PFSK-1 (cell line): ENCODE data around the gene GPR87.

ENCODE experiments used
- POLR2AphosphoS5 ChIP-seq: IDR thresholded peaks from 2 replicates; pipeline ENCODE4 v1.6.1; 2012; ENCODE audit warnings: low read depth, mild to moderate bottlenecking, control low read depth, low read length, moderate library complexity
- SIN3A ChIP-seq: IDR thresholded peaks from 2 replicates; pipeline ENCODE4 v1.6.1; 2012; ENCODE audit warnings: mild to moderate bottlenecking, low read length, moderate library complexity, borderline replicate concordance; ENCODE audit not compliant: insufficient read depth
- TAF1 ChIP-seq: IDR thresholded peaks from 2 replicates; pipeline ENCODE4 v1.6.1; 2012; ENCODE audit warnings: low read length, control low read depth, borderline replicate concordance; ENCODE audit not compliant: insufficient read depth
- TF ChIP-seq, protein P1 (sequence below), 2 experiments: IDR thresholded peaks; 2 replicates each; pipeline versions ENCODE4 v1.6.1 to v1.8.0; 2011 to 2012; ENCODE audit warnings: low read depth in 2 of 2, low read length in 2 of 2, control low read depth in 1 of 2, inconsistent platforms in 1 of 2, mild to moderate bottlenecking in 1 of 2, moderate library complexity in 1 of 2; ENCODE audit not compliant: insufficient read depth in 1 of 2

DNA sequence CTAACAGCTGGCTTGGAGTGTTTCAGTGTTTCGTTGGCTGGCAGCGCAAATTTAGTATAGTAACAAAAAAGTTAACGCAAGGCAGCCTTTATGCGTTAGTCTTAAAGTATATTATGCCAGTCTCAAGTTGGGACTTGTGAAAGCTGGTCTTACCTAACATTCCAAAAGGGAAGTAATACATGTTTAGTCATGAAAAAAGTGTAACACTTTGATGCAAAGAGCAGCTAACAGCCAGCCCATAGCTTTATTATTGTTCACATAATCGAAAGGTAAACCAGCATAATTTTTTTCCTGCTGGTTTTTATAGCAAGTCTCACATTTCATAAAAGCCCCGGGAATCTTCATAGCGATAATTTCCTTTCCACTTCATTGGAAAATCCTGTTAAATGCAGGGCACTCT lies 2.4 kb upstream of the GPR87 start:
- TF ChIP-seq, protein P1, sequence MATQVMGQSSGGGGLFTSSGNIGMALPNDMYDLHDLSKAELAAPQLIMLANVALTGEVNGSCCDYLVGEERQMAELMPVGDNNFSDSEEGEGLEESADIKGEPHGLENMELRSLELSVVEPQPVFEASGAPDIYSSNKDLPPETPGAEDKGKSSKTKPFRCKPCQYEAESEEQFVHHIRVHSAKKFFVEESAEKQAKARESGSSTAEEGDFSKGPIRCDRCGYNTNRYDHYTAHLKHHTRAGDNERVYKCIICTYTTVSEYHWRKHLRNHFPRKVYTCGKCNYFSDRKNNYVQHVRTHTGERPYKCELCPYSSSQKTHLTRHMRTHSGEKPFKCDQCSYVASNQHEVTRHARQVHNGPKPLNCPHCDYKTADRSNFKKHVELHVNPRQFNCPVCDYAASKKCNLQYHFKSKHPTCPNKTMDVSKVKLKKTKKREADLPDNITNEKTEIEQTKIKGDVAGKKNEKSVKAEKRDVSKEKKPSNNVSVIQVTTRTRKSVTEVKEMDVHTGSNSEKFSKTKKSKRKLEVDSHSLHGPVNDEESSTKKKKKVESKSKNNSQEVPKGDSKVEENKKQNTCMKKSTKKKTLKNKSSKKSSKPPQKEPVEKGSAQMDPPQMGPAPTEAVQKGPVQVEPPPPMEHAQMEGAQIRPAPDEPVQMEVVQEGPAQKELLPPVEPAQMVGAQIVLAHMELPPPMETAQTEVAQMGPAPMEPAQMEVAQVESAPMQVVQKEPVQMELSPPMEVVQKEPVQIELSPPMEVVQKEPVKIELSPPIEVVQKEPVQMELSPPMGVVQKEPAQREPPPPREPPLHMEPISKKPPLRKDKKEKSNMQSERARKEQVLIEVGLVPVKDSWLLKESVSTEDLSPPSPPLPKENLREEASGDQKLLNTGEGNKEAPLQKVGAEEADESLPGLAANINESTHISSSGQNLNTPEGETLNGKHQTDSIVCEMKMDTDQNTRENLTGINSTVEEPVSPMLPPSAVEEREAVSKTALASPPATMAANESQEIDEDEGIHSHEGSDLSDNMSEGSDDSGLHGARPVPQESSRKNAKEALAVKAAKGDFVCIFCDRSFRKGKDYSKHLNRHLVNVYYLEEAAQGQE (IDR thresholded peaks at IDR 0.05; ENCODE audit: insufficient read depth in 1 of 2, low read depth in 2 of 2, low read length in 2 of 2) = no peak
- no peak for TF ChIP-seq POLR2AphosphoS5
- TF ChIP-seq TAF1 = no peak
- no peak for TF ChIP-seq SIN3A
